ENCODE results near the gene DOK4. TPM values are rescaled to one million over a fixed set of nuclear protein-coding genes. Genes with fewer than 3 reads are reported as not detected.
A peak's percentile ranks its signal among the peaks of the same experiment; 100 is the strongest.

Gene DOK4
- total RNA-seq, 2 experiments from 2014 or later, result 4.8 to 6.4 TPM

DNA sequence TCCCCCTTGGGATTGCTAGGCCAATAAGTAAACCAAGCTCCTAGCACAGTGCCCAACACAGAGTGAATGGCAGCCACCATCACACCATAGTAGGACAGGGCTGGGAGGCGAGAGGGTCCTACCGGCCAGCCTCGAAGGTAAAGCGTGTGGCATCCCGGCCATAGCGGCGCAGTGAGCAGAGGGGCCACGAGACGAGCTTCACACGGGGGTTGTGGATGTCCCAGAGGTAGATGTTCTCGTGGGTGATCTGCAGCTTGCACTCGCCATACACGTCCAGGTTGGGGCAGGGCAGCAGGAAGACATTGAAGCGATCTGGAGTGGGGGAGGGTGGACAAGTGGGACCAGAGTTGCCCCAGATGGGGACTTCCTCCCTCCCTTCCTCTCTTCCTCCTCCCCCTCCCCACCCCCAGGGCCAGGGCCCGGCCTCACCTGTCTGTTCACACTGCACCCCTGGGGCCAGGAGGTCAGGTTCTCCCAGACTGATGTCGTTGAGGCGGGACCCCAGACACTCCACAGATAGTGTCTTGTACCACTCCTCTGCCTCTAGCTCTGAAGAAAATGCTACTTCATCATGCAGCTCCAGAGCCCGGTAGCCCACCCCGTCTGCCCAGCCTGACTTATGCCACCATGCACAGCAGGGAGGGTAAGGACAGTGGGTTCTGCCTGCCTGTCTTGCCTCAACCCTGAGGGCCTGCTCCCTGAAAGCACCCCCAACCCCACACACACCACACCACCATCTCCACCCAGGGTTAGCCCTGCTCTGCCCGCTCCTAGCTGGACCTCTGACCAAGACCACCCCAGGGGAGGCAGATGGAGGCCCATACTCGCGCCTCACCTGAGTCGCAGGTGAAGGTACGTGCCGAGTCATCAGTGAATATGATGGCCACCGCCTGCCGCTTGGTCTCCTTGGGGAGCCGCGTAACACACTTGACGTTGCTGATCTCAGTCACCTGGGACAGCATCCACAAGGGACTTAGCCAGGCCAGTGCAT is 11.3 kb downstream of the DOK4 start:
- no peak for ATAC-seq
- H3K36me3 Mint-ChIP-seq (ENCODE audit: low read depth), result peaks cover 14% of the 10 kb centered on the region
- no peaks in the 10 kb centered on the region for H3K27me3 Mint-ChIP-seq (ENCODE audit: low read depth)
- ChIA-PET POLR2A (interaction anchor here (1.3 to 3.3 kb wide), 2 partner anchors 11 to 13 kb away, joined by 3 to 14 read pairs; partner anchors contain the start of genes DOK4 and POLR2C), CTCF (interaction anchor here (0.9 to 5.1 kb wide), 13 partner anchors 9 to 101 kb away, joined by 3 to 28 read pairs (median 7); partner anchors contain the start of genes DOK4 and POLR2C)
- peak overlapping the region; percentile 68 for H3K27ac Mint-ChIP-seq
- peaks cover 31% of the 10 kb centered on the region for H3K4me1 Mint-ChIP-seq (ENCODE audit: low read depth)
- no peaks in the 10 kb centered on the region for H3K9me3 Mint-ChIP-seq (ENCODE audit: insufficient read depth)
- H3K4me3 Mint-ChIP-seq, result peak overlapping the region; percentile 15
- no peak for DNase-seq

DNA sequence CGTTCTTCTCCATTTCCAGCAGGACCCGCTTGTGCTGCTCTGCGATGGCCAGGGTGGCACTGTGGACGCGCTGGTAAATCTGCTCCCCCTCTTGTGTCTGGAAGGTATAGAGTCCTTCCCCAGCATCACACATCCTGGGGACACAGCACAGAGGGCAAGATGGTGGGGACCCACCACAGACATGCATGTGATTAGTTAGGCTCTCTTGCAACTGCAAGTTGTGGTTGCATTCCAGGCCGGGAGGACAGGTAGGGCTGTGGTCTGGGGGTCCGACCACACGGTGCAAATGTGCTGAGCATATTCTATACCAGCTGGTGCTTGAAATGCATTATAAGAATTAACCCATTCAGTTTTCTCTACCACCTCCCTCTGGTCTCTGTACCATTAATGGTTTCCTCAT is 12.4 kb downstream of the DOK4 start:
- Mint-ChIP-seq H3K4me3 (no peak overlapping the region), H3K27ac (no peak overlapping the region), H3K9me3 (ENCODE audit: insufficient read depth) (no peaks in the 10 kb centered on the region), H3K27me3 (ENCODE audit: low read depth) (no peaks in the 10 kb centered on the region), H3K36me3 (ENCODE audit: low read depth) (peaks cover 22% of the 10 kb centered on the region), H3K4me1 (ENCODE audit: low read depth) (peaks cover 31% of the 10 kb centered on the region)
- ATAC-seq, result no peak
- no peak for DNase-seq
- CTCF ChIA-PET, result interaction anchor here (0.9 to 5.1 kb wide), 8 partner anchors 9 to 102 kb away, joined by 3 to 28 read pairs (median 12); partner anchors contain the start of gene POLR2C
- POLR2A ChIA-PET, result interaction anchor here (1.3 to 3.3 kb wide), 2 partner anchors 12 kb away, joined by 3 to 14 read pairs; partner anchors contain the start of genes DOK4 and POLR2C

DNA sequence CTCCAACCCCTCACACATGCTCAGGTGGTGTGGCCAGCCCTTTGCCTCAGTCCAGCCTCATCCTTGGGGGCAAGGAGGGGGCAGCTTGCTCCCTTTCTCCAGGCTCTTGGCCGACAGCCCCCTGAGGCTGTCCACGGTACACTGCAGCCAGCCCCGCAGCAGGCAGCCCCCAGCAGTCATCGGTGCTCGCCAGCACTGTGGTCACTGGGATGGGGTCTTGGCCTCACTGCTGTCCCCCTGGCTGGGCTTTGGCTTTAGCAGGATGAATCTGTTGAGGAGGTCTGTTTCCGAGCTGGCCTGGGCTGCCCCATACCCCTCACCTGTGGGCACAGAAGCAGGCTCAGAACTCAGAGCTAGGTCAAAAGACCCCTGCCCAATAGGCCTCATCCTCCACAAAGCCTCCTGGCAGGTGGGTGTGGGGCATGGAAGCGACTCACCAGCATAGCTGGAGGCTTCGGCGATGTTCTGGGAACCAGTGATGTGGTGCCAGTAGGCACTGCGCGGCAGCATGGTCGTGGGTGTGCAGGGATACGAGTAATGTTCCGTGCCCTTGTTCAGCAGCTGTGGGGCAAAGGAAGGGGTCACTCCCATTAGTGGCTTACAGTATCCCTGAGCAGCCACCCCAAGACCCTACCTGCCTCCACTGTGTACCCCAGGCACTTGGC is 13.0 kb downstream of the DOK4 start:
- H3K36me3 Mint-ChIP-seq (ENCODE audit: low read depth), result peaks cover 24% of the 10 kb centered on the region
- peaks cover 31% of the 10 kb centered on the region for H3K4me1 Mint-ChIP-seq (ENCODE audit: low read depth)
- POLR2A ChIA-PET, result interaction anchor here (1.3 to 3.3 kb wide), 2 partner anchors 11 to 13 kb away, joined by 3 to 14 read pairs; partner anchors contain the start of genes DOK4 and POLR2C

DNA sequence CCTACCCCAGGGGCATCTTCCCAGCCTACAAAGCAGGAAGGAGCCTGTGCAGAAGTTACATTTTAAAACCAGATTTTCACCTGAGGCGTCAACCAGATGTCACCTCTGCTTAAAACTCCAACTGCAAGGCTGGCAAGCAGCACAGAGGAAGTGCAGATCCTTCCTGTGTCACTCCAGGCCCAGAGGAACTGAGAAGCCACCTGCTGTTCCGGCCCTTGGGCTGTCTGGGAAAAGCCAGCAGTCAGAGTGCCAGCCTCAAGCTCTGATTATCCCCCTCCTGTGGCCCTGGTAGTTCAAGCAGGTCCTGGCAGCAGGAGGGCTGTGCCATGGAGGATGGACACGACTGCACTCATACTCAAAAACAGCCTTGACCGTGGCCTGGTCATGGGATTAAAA is 13.6 kb downstream of the DOK4 start:
- ATAC-seq, result no peak
- Mint-ChIP-seq H3K27ac (peak overlapping the region; percentile 30), H3K4me1 (ENCODE audit: low read depth) (peaks cover 31% of the 10 kb centered on the region), H3K36me3 (ENCODE audit: low read depth) (peaks cover 25% of the 10 kb centered on the region), H3K27me3 (ENCODE audit: low read depth) (no peaks in the 10 kb centered on the region), H3K9me3 (ENCODE audit: insufficient read depth) (no peaks in the 10 kb centered on the region), H3K4me3 (no peak overlapping the region)
- CTCF ChIA-PET, result interaction anchor here (1.9 to 5.1 kb wide), 2 partner anchors 11 to 47 kb away, joined by 6 to 28 read pairs; partner anchors contain the start of gene POLR2C
- no peak for DNase-seq
- POLR2A ChIA-PET, result interaction anchor here (0.6 kb wide), 2 partner anchors 28 to 1720 kb away, joined by 3 to 7 read pairs; no protein-coding TSS in a partner anchor

More for the DNA sequence above, 13.0 kb downstream of the DOK4 start:
- peak overlapping the region; percentile 30 for H3K27ac Mint-ChIP-seq
- no peak overlapping the region for H3K4me3 Mint-ChIP-seq
- H3K9me3 Mint-ChIP-seq (ENCODE audit: insufficient read depth), result no peaks in the 10 kb centered on the region
- ATAC-seq, result no peak
- H3K27me3 Mint-ChIP-seq (ENCODE audit: low read depth), result no peaks in the 10 kb centered on the region
- CTCF ChIA-PET, result interaction anchor here (1.1 to 5.1 kb wide), 3 partner anchors 11 to 50 kb away, joined by 3 to 28 read pairs (median 27); partner anchors contain the start of gene POLR2C
- DNase-seq, result no peak

DNA sequence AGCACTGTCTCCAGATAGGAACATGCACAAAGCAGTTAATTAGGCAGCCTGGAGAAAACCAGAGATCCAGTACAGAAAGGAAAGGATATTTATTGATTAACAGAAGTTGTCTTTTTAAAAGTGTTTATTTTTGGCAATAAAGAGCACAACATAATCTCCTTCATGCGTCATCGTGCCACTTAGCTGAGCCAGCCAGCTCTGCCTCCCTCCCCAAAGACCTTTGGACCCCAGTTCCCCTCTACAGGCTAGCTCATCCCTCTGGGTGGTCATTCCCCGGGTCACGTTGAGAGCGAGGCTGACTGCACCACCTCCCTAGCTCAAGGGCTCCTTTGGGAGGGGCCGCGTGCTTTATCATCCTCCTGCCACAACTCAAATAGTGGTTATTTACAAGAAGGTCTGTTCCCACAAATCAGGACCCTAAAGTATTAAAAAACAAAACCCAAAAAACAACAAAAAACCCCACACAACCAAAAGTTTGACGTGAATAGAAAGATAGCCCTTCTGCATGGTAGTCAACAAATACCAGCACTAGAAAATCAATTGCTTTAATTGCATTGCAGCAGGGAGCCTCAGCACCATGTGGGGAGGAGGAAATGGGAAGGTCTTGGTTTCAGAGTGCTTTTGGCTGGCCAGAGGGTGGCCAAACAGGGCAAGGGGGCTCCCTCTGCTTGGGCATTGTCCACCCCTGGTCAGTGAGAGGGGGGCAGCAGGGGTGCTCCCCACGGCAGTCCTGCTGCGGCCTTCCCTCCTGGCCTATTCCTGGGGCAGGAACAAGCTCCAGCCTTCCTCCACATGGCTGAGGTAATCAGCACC is 14.2 kb downstream of the DOK4 start:
- Mint-ChIP-seq H3K27me3 (ENCODE audit: low read depth) (no peaks in the 10 kb centered on the region), H3K27ac (peak overlapping the region; percentile 39), H3K9me3 (ENCODE audit: insufficient read depth) (no peaks in the 10 kb centered on the region), H3K36me3 (ENCODE audit: low read depth) (peaks cover 28% of the 10 kb centered on the region), H3K4me3 (no peak overlapping the region), H3K4me1 (ENCODE audit: low read depth) (peaks cover 31% of the 10 kb centered on the region)
- POLR2A ChIA-PET, result interaction anchor here (0.6 to 1.5 kb wide), 3 partner anchors 10 to 1719 kb away, joined by 3 to 7 read pairs (median 5); partner anchors contain the start of gene POLR2C
- ATAC-seq (no peak), DNase-seq (no peak)
- CTCF ChIA-PET, result interaction anchor here (1.9 to 2.0 kb wide), 2 partner anchors 10 to 47 kb away, joined by 6 to 8 read pairs; partner anchors contain the start of gene POLR2C

DNA sequence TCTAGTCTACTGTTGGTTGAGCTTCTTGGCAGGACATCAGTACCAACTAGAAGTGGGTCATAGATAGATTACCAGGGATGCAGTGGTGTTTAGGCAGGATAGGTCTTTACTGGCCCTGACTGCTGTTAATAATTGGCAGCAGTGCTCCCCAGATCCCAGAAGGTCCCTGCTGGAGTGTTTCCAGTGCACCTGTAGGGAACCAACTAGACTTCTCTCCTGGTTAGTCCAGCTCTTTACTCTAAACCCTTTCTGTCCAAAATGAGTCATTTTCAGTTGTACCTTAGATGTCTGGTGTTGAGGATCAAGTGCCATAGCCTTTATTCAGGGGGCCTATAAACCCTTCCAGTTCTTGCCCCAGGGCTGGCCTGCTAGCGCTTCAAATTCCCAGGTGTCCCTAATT is 15.1 kb downstream of the DOK4 start:
- Mint-ChIP-seq H3K4me1 (ENCODE audit: low read depth) (peaks cover 24% of the 10 kb centered on the region), H3K27ac (no peak overlapping the region), H3K36me3 (ENCODE audit: low read depth) (peaks cover 31% of the 10 kb centered on the region), H3K27me3 (ENCODE audit: low read depth) (no peaks in the 10 kb centered on the region), H3K9me3 (ENCODE audit: insufficient read depth) (no peaks in the 10 kb centered on the region), H3K4me3 (no peak overlapping the region)
- CTCF ChIA-PET, result interaction anchor here (1.9 to 2.0 kb wide), 2 partner anchors 9 to 48 kb away, joined by 6 to 8 read pairs; partner anchors contain the start of gene POLR2C
- ATAC-seq (no peak), DNase-seq (no peak)
- POLR2A ChIA-PET, result interaction anchor here (1.5 kb wide), 1 partner anchor 9 kb away, joined by 5 read pairs; the partner anchor contains the start of gene POLR2C

DNA sequence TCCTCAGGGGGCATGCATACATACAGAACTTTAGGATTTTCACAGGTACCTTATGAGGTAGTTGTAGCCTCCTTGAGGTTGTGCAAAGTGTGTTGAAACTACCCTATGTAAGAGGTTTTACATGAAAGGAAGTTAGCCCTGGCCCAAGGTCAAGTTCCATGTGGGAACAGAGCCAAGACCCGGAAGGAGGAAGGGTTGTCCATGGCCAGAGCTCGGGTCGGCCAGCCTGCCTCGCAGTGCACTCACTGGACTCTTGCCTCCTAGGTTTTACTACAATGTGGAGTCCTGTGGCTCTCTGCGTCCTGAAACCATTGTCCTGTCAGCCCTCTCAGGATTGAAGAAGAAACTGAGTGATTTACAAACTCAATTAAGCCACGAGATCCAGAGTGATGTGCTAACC is 15.6 kb downstream of the DOK4 start:
- Mint-ChIP-seq H3K27me3 (ENCODE audit: low read depth) (no peaks in the 10 kb centered on the region), H3K36me3 (ENCODE audit: low read depth) (peaks cover 36% of the 10 kb centered on the region), H3K4me1 (ENCODE audit: low read depth) (peaks cover 21% of the 10 kb centered on the region), H3K4me3 (no peak overlapping the region), H3K9me3 (ENCODE audit: insufficient read depth) (no peaks in the 10 kb centered on the region), H3K27ac (no peak overlapping the region)
- CTCF ChIA-PET, result interaction anchor here (1.9 to 2.0 kb wide), 2 partner anchors 8 to 49 kb away, joined by 6 to 8 read pairs; partner anchors contain the start of gene POLR2C
- DNase-seq (no peak), ATAC-seq (no peak)
- POLR2A ChIA-PET, result interaction anchor here (1.5 kb wide), 1 partner anchor 8 kb away, joined by 5 read pairs; the partner anchor contains the start of gene POLR2C

DNA sequence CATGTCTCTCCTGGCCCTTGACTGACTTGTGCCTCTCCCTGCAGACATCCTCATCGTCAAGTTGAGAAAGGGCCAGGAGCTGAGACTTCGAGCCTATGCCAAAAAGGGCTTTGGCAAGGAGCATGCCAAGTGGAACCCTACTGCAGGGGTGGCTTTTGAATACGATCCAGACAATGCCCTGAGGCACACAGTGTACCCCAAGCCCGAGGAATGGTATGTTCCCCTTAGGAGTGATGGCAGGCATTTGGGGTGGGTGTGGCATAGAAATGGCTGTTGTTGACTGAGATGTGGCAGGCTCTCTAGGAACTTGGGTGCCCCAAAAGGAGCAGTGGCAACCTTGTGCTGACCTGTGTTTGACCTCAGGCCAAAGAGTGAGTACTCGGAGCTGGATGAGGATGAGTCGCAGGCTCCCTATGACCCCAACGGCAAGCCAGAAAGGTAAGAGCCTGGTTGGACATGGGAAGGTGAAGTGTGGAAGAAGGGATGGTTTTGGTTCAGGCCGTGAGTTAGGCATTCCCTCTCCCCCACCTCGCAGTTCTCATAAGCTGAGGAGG is 16.3 kb downstream of the DOK4 start:
- POLR2A ChIA-PET, result no interaction called here
- ATAC-seq (no peak), DNase-seq (no peak)
- Mint-ChIP-seq H3K27ac (no peak overlapping the region), H3K9me3 (ENCODE audit: insufficient read depth) (no peaks in the 10 kb centered on the region), H3K4me1 (ENCODE audit: low read depth) (peaks cover 18% of the 10 kb centered on the region), H3K36me3 (ENCODE audit: low read depth) (peaks cover 42% of the 10 kb centered on the region), H3K27me3 (ENCODE audit: low read depth) (no peaks in the 10 kb centered on the region), H3K4me3 (no peak overlapping the region)
- CTCF ChIA-PET, result interaction anchor here (2.0 kb wide), 1 partner anchor 8 kb away, joined by 8 read pairs; the partner anchor contains the start of gene POLR2C

DNA sequence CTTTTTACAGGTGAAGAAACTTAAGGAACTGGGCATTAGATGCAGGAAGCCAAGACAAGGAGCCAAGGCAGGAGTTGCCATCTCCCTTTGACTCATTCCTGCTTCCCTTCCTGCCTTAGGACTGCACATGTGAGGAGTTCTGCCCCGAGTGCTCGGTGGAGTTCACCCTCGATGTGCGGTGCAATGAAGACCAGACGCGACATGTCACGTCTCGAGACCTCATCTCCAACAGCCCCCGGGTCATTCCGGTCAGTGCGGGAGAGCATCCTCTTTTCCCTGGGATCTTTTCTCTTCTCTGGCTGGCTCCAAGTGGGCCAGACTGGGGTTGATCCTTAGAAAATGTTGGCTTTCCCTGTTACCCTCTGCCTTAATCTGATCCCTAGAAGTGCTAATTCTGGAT is 17.2 kb downstream of the DOK4 start:
- DNase-seq (no peak), ATAC-seq (no peak)
- POLR2A ChIA-PET, result no interaction called here
- CTCF ChIA-PET, result no interaction called here
- Mint-ChIP-seq H3K4me1 (ENCODE audit: low read depth) (peaks cover 20% of the 10 kb centered on the region), H3K27me3 (ENCODE audit: low read depth) (no peaks in the 10 kb centered on the region), H3K36me3 (ENCODE audit: low read depth) (peaks cover 49% of the 10 kb centered on the region), H3K27ac (no peak overlapping the region), H3K9me3 (ENCODE audit: insufficient read depth) (no peaks in the 10 kb centered on the region), H3K4me3 (no peak overlapping the region)

DNA sequence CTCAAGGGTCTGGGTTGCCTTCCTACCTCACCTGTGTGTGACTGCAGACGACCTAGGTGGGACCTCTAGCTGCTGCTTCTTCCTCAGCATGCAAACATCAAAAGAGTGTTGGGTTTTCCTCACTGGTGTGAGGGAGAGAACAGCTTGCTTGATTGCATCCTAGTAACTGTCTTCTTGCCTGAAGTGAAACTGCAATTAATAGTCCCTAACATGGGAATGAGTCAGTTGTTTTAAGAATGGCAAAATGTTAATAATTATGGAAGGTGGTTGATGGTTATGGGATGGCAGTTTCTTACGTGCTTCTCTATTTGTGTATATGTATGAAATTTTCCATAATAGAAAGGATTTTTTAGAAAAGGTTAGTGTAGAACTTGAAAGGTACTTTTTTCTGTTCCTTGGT is 17.9 kb downstream of the DOK4 start:
- ATAC-seq (no peak), DNase-seq (no peak)
- ChIA-PET POLR2A (no interaction called here), CTCF (interaction anchor here (0.7 kb wide), 1 partner anchor 52 kb away, joined by 3 read pairs; no protein-coding TSS in a partner anchor)
- H3K9me3 Mint-ChIP-seq (ENCODE audit: insufficient read depth), result no peaks in the 10 kb centered on the region
- H3K36me3 Mint-ChIP-seq (ENCODE audit: low read depth), result peaks cover 53% of the 10 kb centered on the region
- no peak overlapping the region for H3K4me3 Mint-ChIP-seq
- peaks cover 27% of the 10 kb centered on the region for H3K4me1 Mint-ChIP-seq (ENCODE audit: low read depth)
- no peak overlapping the region for H3K27ac Mint-ChIP-seq
- H3K27me3 Mint-ChIP-seq (ENCODE audit: low read depth), result no peaks in the 10 kb centered on the region
